Neural cell (in vitro differentiated cells): ENCODE data around the gene PPP1R9B. TPM values are rescaled to one million over a fixed set of nuclear protein-coding genes. Genes with fewer than 3 reads are reported as not detected.

Source experiments
- H2AFZ ChIP-seq: fragments of 200-600, 300-800 bp; sonication (generic), shearing (Covaris generic); 2 replicates; pipeline ENCODE4 v1.6.0; 2014; ENCODE audit warnings: low read depth, mild to moderate bottlenecking, antibody characterized with exemption, low read length, moderate library complexity
- H3F3A ChIP-seq: fragments of 200-600 bp; shearing (Covaris generic); 2 replicates; pipeline ENCODE4 v1.6.1; 2016; ENCODE audit warnings: mild to moderate bottlenecking, moderate library complexity, mixed read lengths, antibody characterized with exemption, low read length; ENCODE audit not compliant: insufficient read depth, poor library complexity, severe bottlenecking
- H3K27ac ChIP-seq: fragments of 200-600, 300-800 bp; sonication (generic), shearing (Covaris generic); 2 replicates; pipeline ENCODE4 v1.5.1; 2014; ENCODE audit warnings: mild to moderate bottlenecking, low read length, moderate library complexity
- H3K27me3 ChIP-seq: fragments of 300-800, 200-600 bp; sonication (generic), shearing (Covaris generic); 2 replicates; pipeline ENCODE4 v1.6.0; 2014; ENCODE audit warnings: mild to moderate bottlenecking, low read depth, low read length, moderate library complexity; ENCODE audit not compliant: insufficient read depth
- H3K36me3 ChIP-seq: fragments of 300-800, 200-600 bp; sonication (generic), shearing (Covaris generic); 2 replicates; pipeline ENCODE4 v1.5.1; 2014; ENCODE audit warnings: mild to moderate bottlenecking, antibody characterized with exemption, low read length, moderate library complexity; ENCODE audit not compliant: insufficient read depth
- H3K4me2 ChIP-seq: fragments of 300-800, 200-600 bp; sonication (generic), shearing (Covaris generic); 2 replicates; pipeline ENCODE4 v1.6.0; 2014; ENCODE audit warnings: mild to moderate bottlenecking, low read length
- H3K4me3 ChIP-seq: fragments of 300-800, 200-600 bp; sonication (generic), shearing (Covaris generic); 2 replicates; pipeline ENCODE4 v1.5.1; 2014; ENCODE audit warnings: mild to moderate bottlenecking, low read length, moderate library complexity
- H3K79me2 ChIP-seq: fragments of 200-600 bp; shearing (Covaris generic); replicated peaks from 2 replicates; pipeline ENCODE4 v1.6.0; 2014; ENCODE audit warnings: mild to moderate bottlenecking, low read length, moderate library complexity; ENCODE audit not compliant: insufficient read depth
- H3K9ac ChIP-seq: fragments of 300-800, 200-600 bp; sonication (generic), shearing (Covaris generic); 2 replicates; pipeline ENCODE4 v1.6.1; 2016; ENCODE audit warnings: mild to moderate bottlenecking, low read length, mixed read lengths
- H3K9me2 ChIP-seq: fragments of 200-600 bp; shearing (Covaris generic); 2 replicates; pipeline ENCODE4 v1.6.1; 2016; ENCODE audit warnings: mild to moderate bottlenecking, low read length, mixed read lengths; ENCODE audit not compliant: insufficient read depth
- H3K9me3 ChIP-seq: fragments of 200-600, 300-800 bp; sonication (generic), shearing (Covaris generic); 2 replicates; pipeline ENCODE4 v1.6.1; 2016; ENCODE audit warnings: mild to moderate bottlenecking, mixed run types, low read length, moderate library complexity, mixed read lengths
- H4K20me1 ChIP-seq: fragments of 200-600 bp; shearing (Covaris generic); 2 replicates; pipeline ENCODE4 v1.6.1; 2016; ENCODE audit warnings: mild to moderate bottlenecking, mixed run types; ENCODE audit not compliant: insufficient read depth
- CTCF ChIP-seq: fragments of 450-650 bp; IDR thresholded peaks from 2 replicates; pipeline ENCODE4 v1.5.1; 2014; ENCODE audit warnings: antibody characterized with exemption, mild to moderate bottlenecking, moderate library complexity; ENCODE audit not compliant: poor library complexity, severe bottlenecking
- EP300 ChIP-seq: fragments of 450-650 bp; conservative IDR thresholded peaks from 2 replicates; pipeline ENCODE4 v1.6.1; 2014; ENCODE audit warnings: antibody characterized with exemption, mild to moderate bottlenecking, moderate library complexity; ENCODE audit not compliant: poor library complexity, severe bottlenecking
- EZH2 ChIP-seq: fragments of 200-600, 300-800 bp; shearing (Covaris generic), sonication (generic); IDR thresholded peaks from 2 replicates; pipeline ENCODE4 v1.6.1; 2014; ENCODE audit warnings: antibody characterized with exemption, low read length, borderline replicate concordance, mild to moderate bottlenecking; ENCODE audit not compliant: insufficient read depth, poor library complexity, severe bottlenecking
- MXI1 ChIP-seq: fragments of 450-650 bp; conservative IDR thresholded peaks from 2 replicates; pipeline ENCODE4 v1.6.1; 2014; ENCODE audit warnings: antibody characterized with exemption, mild to moderate bottlenecking; ENCODE audit not compliant: poor library complexity, severe bottlenecking
- POLR2AphosphoS5 ChIP-seq: IDR thresholded peaks from 2 replicates; pipeline ENCODE4 v1.6.1; 2012
- RAD21 ChIP-seq: fragments of 450-650 bp; conservative IDR thresholded peaks from 2 replicates; pipeline ENCODE4 v1.6.1; 2014; ENCODE audit warnings: antibody characterized with exemption, mild to moderate bottlenecking, moderate library complexity
- REST ChIP-seq: IDR thresholded peaks from 2 replicates; pipeline ENCODE4 v1.6.1; 2012; ENCODE audit warnings: borderline replicate concordance
- SMC3 ChIP-seq: fragments of 450-650 bp; conservative IDR thresholded peaks from 2 replicates; pipeline ENCODE4 v1.6.1; 2014; ENCODE audit warnings: antibody characterized with exemption, mild to moderate bottlenecking, moderate library complexity; ENCODE audit not compliant: poor library complexity
- TAF1 ChIP-seq: IDR thresholded peaks from 2 replicates; pipeline ENCODE4 v1.6.1; 2012; ENCODE audit warnings: low read depth
- polyA plus RNA-seq: library from polyadenylated mRNA; depleted of rRNA; stranded (reverse); fragments of >200 nt; gene quantifications from 2 replicates; pipeline ENCODE4 v1.2.3, GENCODE V29; 2014

PPP1R9B gene
- polyA plus RNA-seq, 1 donor from 2014 or later = 29.2 TPM

- H3K27ac ChIP-seq = no peak overlapping the region
- H3K4me3 ChIP-seq = no peak overlapping the region
Measured at GRCh38 chr17:50097926-50098325, 52.6 kb downstream of the PPP1R9B start.

GRCh38 chr17:50097455-50097854, 53.0 kb downstream of the PPP1R9B start:
- H2AFZ ChIP-seq = no peak overlapping the region
- H3K4me2 ChIP-seq = no peak overlapping the region
- no peak overlapping the region for H3K4me3 ChIP-seq
- H3K9ac ChIP-seq = no peak overlapping the region
- no peak for TF ChIP-seq CTCF
- no peak for TF ChIP-seq SMC3
- H3K79me2 ChIP-seq = peaks cover 9% of the 10 kb centered on the region
- no peaks in the 10 kb centered on the region for H3F3A ChIP-seq
- H4K20me1 ChIP-seq = no peaks in the 10 kb centered on the region
- H3K27me3 ChIP-seq = no peaks in the 10 kb centered on the region
- no peaks in the 10 kb centered on the region for H3K9me2 ChIP-seq
- H3K36me3 ChIP-seq = no peaks in the 10 kb centered on the region
- H3K27ac ChIP-seq = no peak overlapping the region
- no peaks in the 10 kb centered on the region for H3K9me3 ChIP-seq

More at GRCh38 chr17:50097926-50098325, 52.6 kb downstream of the PPP1R9B start:
- Histone ChIP-seq H3K9me2 (no peaks in the 10 kb centered on the region), H3K27me3 (no peaks in the 10 kb centered on the region), H3K9me3 (no peaks in the 10 kb centered on the region), H2AFZ (no peak overlapping the region), H3K79me2 (peaks cover 9% of the 10 kb centered on the region), H3F3A (no peaks in the 10 kb centered on the region), H3K4me2 (no peak overlapping the region), H3K36me3 (no peaks in the 10 kb centered on the region), H4K20me1 (no peaks in the 10 kb centered on the region), H3K9ac (no peak overlapping the region)
- TF ChIP-seq CTCF = no peak
- no peak for TF ChIP-seq TAF1
- no peak for TF ChIP-seq EP300
- TF ChIP-seq EZH2 = no peak

- no peak overlapping the region for H3K4me2 ChIP-seq
- TF ChIP-seq EZH2 (no peak), TAF1 (no peak), RAD21 (no peak), EP300 (no peak), SMC3 (no peak), MXI1 (no peak), REST (no peak), CTCF (no peak), POLR2AphosphoS5 (no peak)
- H3K9me2 ChIP-seq = no peaks in the 10 kb centered on the region
- peaks cover 9% of the 10 kb centered on the region for H3K79me2 ChIP-seq
- no peaks in the 10 kb centered on the region for H4K20me1 ChIP-seq
- H3K27me3 ChIP-seq = no peaks in the 10 kb centered on the region
- H3K27ac ChIP-seq = no peak overlapping the region
- no peaks in the 10 kb centered on the region for H3F3A ChIP-seq
- no peak overlapping the region for H3K9ac ChIP-seq
- no peaks in the 10 kb centered on the region for H3K9me3 ChIP-seq
- H2AFZ ChIP-seq = no peak overlapping the region
- H3K36me3 ChIP-seq = no peaks in the 10 kb centered on the region
- peak overlapping the region; percentile 97 for H3K4me3 ChIP-seq
Measured at GRCh38 chr17:50096758-50097157, 53.7 kb downstream of the PPP1R9B start.
